Esophagus squamous epithelium (tissue), 5 donors: ENCODE data around the gene OR10A4. TPM values are rescaled to one million over a fixed set of nuclear protein-coding genes. Genes with fewer than 3 reads are reported as not detected.
"Not testable (repeated sequence)": the region's sequence is repeated elsewhere in the genome, so short reads cannot be mapped to it uniquely, and the experiment has no call there.

ENCODE experiments used
- DNase-seq: peaks from one replicate; lab custom pipeline; 2025; lab: John Stamatoyannopoulos, UW
- H3K27ac ChIP-seq, 4 donors: fragments of 200-600 bp; sonication (generic); one replicate each; pipeline ENCODE4 v1.5.1; 2016 to 2019; ENCODE audit warnings: mild to moderate bottlenecking in 1 of 4
- H3K27me3 ChIP-seq, 4 donors: fragments of 200-600 bp; sonication (generic); 1 replicate in 3 of 4; 2 replicates in 1 of 4; pipeline versions ENCODE4 v1.5.1 to v1.6.0; 2017 to 2021; ENCODE audit warnings: antibody characterized with exemption in 1 of 4
- H3K36me3 ChIP-seq, 3 donors: fragments of 200-600 bp; sonication (generic); one replicate each; pipeline ENCODE4 v1.5.1; 2016 to 2019
- H3K4me1 ChIP-seq, 3 donors: fragments of 200-600 bp; sonication (generic); one replicate each; pipeline ENCODE4 v1.5.1; 2017 to 2019
- H3K4me3 ChIP-seq, 4 donors: fragments of 200-600 bp; sonication (generic); 1 replicate in 3 of 4; 2 replicates in 1 of 4; pipeline ENCODE4 v1.5.1; 2016 to 2019; ENCODE audit warnings: mild to moderate bottlenecking in 2 of 4, moderate library complexity in 1 of 4
- H3K9me3 ChIP-seq, 3 donors: fragments of 200-600 bp; sonication (generic); one replicate each; pipeline ENCODE4 v1.5.1; 2016 to 2019
- POLR2A ChIP-seq, 4 donors: fragments of 450-650 bp; IDR thresholded peaks; one replicate each; pipeline ENCODE4 v1.6.1; 2017; ENCODE audit warnings: antibody characterized with exemption in 4 of 4, mild to moderate bottlenecking in 4 of 4, moderate library complexity in 3 of 4
- whole genome bisulfite sequencing, 2 donors: methylation state at CpG; one replicate each; pipeline ENCODE4 v1.1.5; 2018; 5-methylcytosine and 5-hydroxymethylcytosine counted together
- intact Hi-C: fragments of 100-400 bp; cut with DNase I; formaldehyde crosslinking; loops from one replicate; pipeline ENCODE4 v1.15.0; 2022
- total RNA-seq, 4 donors: library from RNA; depleted of rRNA; stranded (reverse); fragments of >200 nt; gene quantifications; one replicate each; pipeline ENCODE4 v1.1.0, GENCODE V29; 2016
- TF ChIP-seq, protein P1 (sequence below), 6 experiments: fragments of 450-650 bp in 4 of 6; fragments of 200-600 bp in 2 of 6; sonication (generic) in 2 of 6; IDR thresholded peaks; one replicate each; pipeline ENCODE4 v1.5.1; 2016 to 2019; ENCODE audit warnings: antibody characterized with exemption in 6 of 6, mild to moderate bottlenecking in 4 of 6, moderate library complexity in 4 of 6
- donor health status: DM: yes; HTN: yes; CAD: no.

OR10A4 gene
- total RNA-seq, 4 donors from 2014 or later: not detected

GRCh38 chr11:6876914-6877313, 489 bp downstream of the OR10A4 start:
- Histone ChIP-seq H3K27me3 (no peaks in the 10 kb centered on the region), H3K36me3 (no peaks in the 10 kb centered on the region), H3K9me3 (no peaks in the 10 kb centered on the region), H3K27ac (no peak overlapping the region), H3K4me3 (no peak overlapping the region), H3K4me1 (no peaks in the 10 kb centered on the region)
- no peak for DNase-seq
- no peak for TF ChIP-seq POLR2A (IDR thresholded peaks at IDR 0.05)
- TF ChIP-seq, protein P1, sequence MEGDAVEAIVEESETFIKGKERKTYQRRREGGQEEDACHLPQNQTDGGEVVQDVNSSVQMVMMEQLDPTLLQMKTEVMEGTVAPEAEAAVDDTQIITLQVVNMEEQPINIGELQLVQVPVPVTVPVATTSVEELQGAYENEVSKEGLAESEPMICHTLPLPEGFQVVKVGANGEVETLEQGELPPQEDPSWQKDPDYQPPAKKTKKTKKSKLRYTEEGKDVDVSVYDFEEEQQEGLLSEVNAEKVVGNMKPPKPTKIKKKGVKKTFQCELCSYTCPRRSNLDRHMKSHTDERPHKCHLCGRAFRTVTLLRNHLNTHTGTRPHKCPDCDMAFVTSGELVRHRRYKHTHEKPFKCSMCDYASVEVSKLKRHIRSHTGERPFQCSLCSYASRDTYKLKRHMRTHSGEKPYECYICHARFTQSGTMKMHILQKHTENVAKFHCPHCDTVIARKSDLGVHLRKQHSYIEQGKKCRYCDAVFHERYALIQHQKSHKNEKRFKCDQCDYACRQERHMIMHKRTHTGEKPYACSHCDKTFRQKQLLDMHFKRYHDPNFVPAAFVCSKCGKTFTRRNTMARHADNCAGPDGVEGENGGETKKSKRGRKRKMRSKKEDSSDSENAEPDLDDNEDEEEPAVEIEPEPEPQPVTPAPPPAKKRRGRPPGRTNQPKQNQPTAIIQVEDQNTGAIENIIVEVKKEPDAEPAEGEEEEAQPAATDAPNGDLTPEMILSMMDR (IDR thresholded peaks at IDR 0.05): no peak
- intact Hi-C loops: no loop called here
- 82 to 87% methylated on average over 3 of the region's 3 CpGs for WGBS, 2 donors

GRCh38 chr11:6882751-6883150, 6.3 kb downstream of the OR10A4 start:
- DNase-seq: no peak
- Histone ChIP-seq H3K4me1 (no peaks in the 10 kb centered on the region), H3K9me3 (no peaks in the 10 kb centered on the region), H3K27me3 (no peaks in the 10 kb centered on the region), H3K4me3 (no peak overlapping the region), H3K27ac (no peak overlapping the region), H3K36me3 (no peaks in the 10 kb centered on the region)
- intact Hi-C loops: no loop called here
- no peak for TF ChIP-seq POLR2A (IDR thresholded peaks at IDR 0.05)
- TF ChIP-seq, protein P1 (IDR thresholded peaks at IDR 0.05): no peak

- H3K4me3 ChIP-seq, intact Hi-C loops, H3K9me3 ChIP-seq, H3K27ac ChIP-seq, DNase-seq, H3K36me3 ChIP-seq, H3K4me1 ChIP-seq, H3K27me3 ChIP-seq: not testable (repeated sequence)
- WGBS, 2 donors: 85 to 89% methylated on average over 5 of the region's 5 CpGs
These were observed 11.3 kb downstream of the OR10A4 start for GRCh38 chr11:6887711-6888110.

DNA sequence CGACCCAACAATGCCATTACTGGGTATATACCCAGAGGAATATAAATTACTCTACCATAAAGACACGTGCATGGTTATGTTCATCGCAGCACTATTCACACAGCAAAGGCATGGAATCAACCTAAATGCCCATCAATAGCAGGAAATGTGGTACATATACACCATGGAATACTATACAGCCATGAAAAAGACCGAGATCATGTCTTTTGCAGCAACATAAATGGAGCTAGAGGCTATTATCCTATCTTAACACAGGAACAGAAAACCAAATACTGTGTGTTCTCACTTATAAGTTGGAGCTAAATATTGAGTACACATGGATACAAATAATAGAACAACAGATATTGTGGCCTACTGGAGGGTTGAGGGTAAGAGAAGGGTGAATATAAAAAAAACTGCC, 12.4 kb downstream of the OR10A4 start:
- H3K27ac ChIP-seq: no peak overlapping the region
- no peak overlapping the region for H3K4me3 ChIP-seq
- no peaks in the 10 kb centered on the region for H3K9me3 ChIP-seq
- TF ChIP-seq POLR2A (IDR thresholded peaks at IDR 0.05): no peak
- TF ChIP-seq, protein P1 (IDR thresholded peaks at IDR 0.05): no peak
- H3K27me3 ChIP-seq: no peaks in the 10 kb centered on the region
- no peak for DNase-seq
- intact Hi-C loops: no loop called here
- WGBS, 2 donors: 82 to 87% methylated on average over 4 of the region's 4 CpGs
- H3K36me3 ChIP-seq: no peaks in the 10 kb centered on the region
- no peaks in the 10 kb centered on the region for H3K4me1 ChIP-seq

- H3K27me3 ChIP-seq: no peaks in the 10 kb centered on the region
- intact Hi-C loops: no loop called here
- TF ChIP-seq POLR2A (IDR thresholded peaks at IDR 0.05): no peak
- TF ChIP-seq, protein P1 (IDR thresholded peaks at IDR 0.05): no peak
- H3K4me3 ChIP-seq: no peak overlapping the region
- DNase-seq: no peak
- no peaks in the 10 kb centered on the region for H3K9me3 ChIP-seq
- no peaks in the 10 kb centered on the region for H3K4me1 ChIP-seq
- no peak overlapping the region for H3K27ac ChIP-seq
- H3K36me3 ChIP-seq: no peaks in the 10 kb centered on the region
- WGBS, 2 donors: 85 to 87% methylated on average over 1 of the region's 1 CpG
These were observed 13.4 kb downstream of the OR10A4 start for GRCh38 chr11:6889835-6890234.

DNA sequence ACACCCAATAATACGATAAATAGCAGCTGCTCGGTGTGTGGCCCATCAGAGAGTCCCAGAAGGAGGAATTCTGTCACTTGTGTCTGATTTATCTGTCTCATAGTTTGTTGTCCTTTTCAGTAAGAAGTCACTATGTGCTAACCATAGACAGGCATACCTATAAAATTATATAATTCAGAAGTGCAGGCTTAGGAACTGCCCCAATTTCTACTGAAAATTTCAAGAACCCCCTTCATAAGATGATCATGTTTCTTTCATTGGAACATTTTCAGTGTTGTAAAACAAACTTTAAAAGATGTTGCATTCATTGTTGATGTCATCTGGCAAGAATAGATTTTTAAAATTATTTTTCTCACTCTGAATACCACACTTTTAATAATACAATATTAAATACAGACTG, 16.0 kb downstream of the OR10A4 start, which contains the start of gene OR2D2:
Gene OR2D2 (minus strand): TSS at position 101 of the 400 bp plus-strand sequence. CDS start 0 bp downstream, at position 101.
- no peak within 1 kb of the TSS for H3K4me3 ChIP-seq
- no peaks in the 10 kb centered on the region for H3K4me1 ChIP-seq
- H3K36me3 ChIP-seq: no peaks in the 10 kb centered on the region
- H3K27ac ChIP-seq: no peak within 1 kb of the TSS
- DNase-seq: no peak
- no peaks in the 10 kb centered on the region for H3K9me3 ChIP-seq
- TF ChIP-seq POLR2A (IDR thresholded peaks at IDR 0.05): no peak
- TF ChIP-seq, protein P1 (IDR thresholded peaks at IDR 0.05): no peak
- H3K27me3 ChIP-seq: no peaks in the 10 kb centered on the region
- intact Hi-C loops: no loop called here
- WGBS, 2 donors: 76 to 83% methylated on average over 2 of the region's 2 CpGs
